T-cell (primary cell): ENCODE results near the gene CAPN8. TPM values are rescaled to one million over a fixed set of nuclear protein-coding genes. Genes with fewer than 3 reads are reported as not detected.

Experiments used
- ATAC-seq, 4 experiments: fragments of 200-7000 bp in 3 of 4; fragments of 150-1000 bp in 1 of 4; cut with Tn5 transposase; replicated peaks in 1 of 4; 1 replicate in 3 of 4; 2 replicates in 1 of 4; pipeline ENCODE4 v1.10.0; 2021; ENCODE audit warnings: moderate library complexity in 3 of 4, mild to moderate bottlenecking in 2 of 4, moderate number of reproducible peaks in 1 of 4
- CTCF ChIA-PET, 2 donors: fragments of 300-600 bp; sonication (Branson Sonifier 250); formaldehyde crosslinking; loops; one replicate each; lab custom pipeline; 2022; ENCODE audit warnings: antibody characterized with exemption in 2 of 2; lab: Charles Lee
- POLR2A ChIA-PET, 2 donors: fragments of 300-600 bp; sonication (Branson Sonifier 250); formaldehyde crosslinking; loops; one replicate each; lab custom pipeline; 2022; ENCODE audit warnings: antibody characterized with exemption in 2 of 2; lab: Charles Lee
- DNase-seq, 35 experiments: peaks; one replicate each; pipeline versions ENCODE4 v3.0.0 to v3.0.0-alpha.2; 2013 to 2023
- H3K27ac ChIP-seq: one replicate; pipeline ENCODE4 v1.5.1; 2013; ENCODE audit warnings: low read length
- H3K27me3 ChIP-seq, 2 experiments: replicated peaks in 1 of 2; 1 replicate in 1 of 2; 2 replicates in 1 of 2; pipeline versions ENCODE4 v1.6.1 to v1.7.0; 2013; ENCODE audit warnings: low read length in 1 of 2, mixed read lengths in 1 of 2; ENCODE audit not compliant: control insufficient read depth in 2 of 2, insufficient read depth in 2 of 2; ENCODE audit errors: extremely low read depth in 1 of 2
- H3K36me3 ChIP-seq, 2 donors: 1 replicate in 1 of 2; 2 replicates in 1 of 2; pipeline versions ENCODE4 v1.6.1 to v1.7.0; 2013; ENCODE audit warnings: low read length in 1 of 2; ENCODE audit not compliant: control insufficient read depth in 2 of 2, insufficient read depth in 1 of 2; ENCODE audit errors: extremely low read depth in 1 of 2
- H3K4me1 ChIP-seq, 2 experiments: 1 replicate in 1 of 2; 2 replicates in 1 of 2; pipeline versions ENCODE4 v1.6.1 to v1.7.0; 2013; ENCODE audit warnings: low read length in 2 of 2, mixed read lengths in 1 of 2; ENCODE audit not compliant: insufficient read depth in 2 of 2, control insufficient read depth in 1 of 2; ENCODE audit errors: extremely low read depth in 1 of 2
- H3K4me3 ChIP-seq, 2 donors: 1 replicate in 1 of 2; 2 replicates in 1 of 2; pipeline versions ENCODE4 v1.5.1 to v1.7.0; 2013; ENCODE audit warnings: mild to moderate bottlenecking in 2 of 2, low read length in 1 of 2, moderate library complexity in 1 of 2; ENCODE audit not compliant: control insufficient read depth in 1 of 2; ENCODE audit errors: extremely low read depth in 1 of 2
- H3K9me3 ChIP-seq: 2 replicates; pipeline ENCODE4 v1.7.0; 2013
- H3K27ac Mint-ChIP-seq, 2 donors: one replicate each; pipeline ENCODE4 v1.8.0; 2020 to 2021; ENCODE audit warnings: mild to moderate bottlenecking in 2 of 2, mixed read lengths in 2 of 2
- H3K27me3 Mint-ChIP-seq, 2 donors: one replicate each; pipeline ENCODE4 v1.8.0; 2021 to 2022; ENCODE audit warnings: mixed read lengths in 2 of 2
- H3K36me3 Mint-ChIP-seq: one replicate; pipeline ENCODE4 v1.8.0; 2021; ENCODE audit warnings: mixed read lengths
- H3K4me1 Mint-ChIP-seq, 3 donors: one replicate each; pipeline ENCODE4 v1.8.0; 2020 to 2022; ENCODE audit warnings: mixed read lengths in 3 of 3, mild to moderate bottlenecking in 1 of 3
- H3K4me3 Mint-ChIP-seq, 3 donors: one replicate each; pipeline ENCODE4 v1.8.0; 2020 to 2022; ENCODE audit warnings: mild to moderate bottlenecking in 3 of 3, mixed read lengths in 3 of 3, moderate library complexity in 3 of 3
- H3K9me3 Mint-ChIP-seq, 3 donors: one replicate each; pipeline ENCODE4 v1.8.0; 2020 to 2022; ENCODE audit warnings: mixed read lengths in 3 of 3
- WGBS: methylation state at CpG from one replicate; pipeline ENCODE4 v1.1.5; 2013; ENCODE audit warnings: missing lambda C conversion rate; ENCODE audit not compliant: insufficient coverage; 5-methylcytosine and 5-hydroxymethylcytosine counted together
- total RNA-seq, 35 experiments: library from RNA in 6 of 35; stranded (reverse) in 6 of 35; fragments of 120-200 nt in 1 of 35; gene quantifications; one replicate each; pipeline versions ENCODE4 v1.2.1 to v1.2.4 and lab custom pipeline; 2013 to 2026

Gene CAPN8
- total RNA-seq, 5 donors from 2014 or later (not counting 1 experiment from before 2014, with no cell fraction given): 0.38 to 0.99 (median 0.56) TPM

- POLR2A ChIA-PET: no interaction called here
- 90% methylated on average over 2 of the region's 6 CpGs for WGBS
- H3K9me3 Mint-ChIP-seq: peaks cover 8 to 16% (median 12%) of the 10 kb centered on the region in 3 donors
- no peak overlapping the region for H3K4me3 ChIP-seq
- H3K27ac ChIP-seq: no peak overlapping the region
- H3K36me3 Mint-ChIP-seq: peaks cover 13% of the 10 kb centered on the region
- no peak for ATAC-seq
- H3K27me3 Mint-ChIP-seq: peaks cover 4 to 6% of the 10 kb centered on the region in 2 donors
- H3K36me3 ChIP-seq: no peaks in the 10 kb centered on the region
- no peaks in the 10 kb centered on the region for H3K4me1 ChIP-seq
- no peak for DNase-seq
- no peak overlapping the region for H3K4me3 Mint-ChIP-seq
- no peaks in the 10 kb centered on the region for H3K4me1 Mint-ChIP-seq
- H3K27me3 ChIP-seq: peaks cover 0 to 6% of the 10 kb centered on the region in 2 experiments
- CTCF ChIA-PET: interaction anchor here in 1 of 2 donors (0.7 kb wide), 1 partner anchor 377 kb away, joined by 4 read pairs; no protein-coding TSS in a partner anchor
- no peaks in the 10 kb centered on the region for H3K9me3 ChIP-seq
- no peak overlapping the region for H3K27ac Mint-ChIP-seq
Observed at GRCh38 chr1:223678841-223679240, 13.3 kb upstream of the CAPN8 start.

- Mint-ChIP-seq H3K27me3 (no peaks in the 10 kb centered on the region), H3K9me3 (peaks cover 8 to 21% (median 12%) of the 10 kb centered on the region in 3 donors), H3K4me3 (no peak overlapping the region), H3K4me1 (no peaks in the 10 kb centered on the region), H3K36me3 (peaks cover 13% of the 10 kb centered on the region), H3K27ac (no peak overlapping the region)
- Histone ChIP-seq H3K27me3 (no peaks in the 10 kb centered on the region), H3K36me3 (no peaks in the 10 kb centered on the region), H3K27ac (no peak overlapping the region), H3K9me3 (no peaks in the 10 kb centered on the region), H3K4me3 (no peak overlapping the region), H3K4me1 (no peaks in the 10 kb centered on the region)
- DNase-seq (no peak), ATAC-seq (no peak)
- ChIA-PET POLR2A (no interaction called here), CTCF (no interaction called here)
- 84% methylated on average over 3 of the region's 5 CpGs for WGBS
Observed at GRCh38 chr1:223674119-223674890, 8.8 kb upstream of the CAPN8 start.

- Histone ChIP-seq H3K27me3 (peaks cover 0 to under 1% of the 10 kb centered on the region in 2 experiments), H3K36me3 (no peaks in the 10 kb centered on the region), H3K4me1 (no peaks in the 10 kb centered on the region), H3K27ac (no peak overlapping the region), H3K4me3 (no peak overlapping the region), H3K9me3 (no peaks in the 10 kb centered on the region)
- no peak for ATAC-seq
- Mint-ChIP-seq H3K27ac (no peak overlapping the region), H3K9me3 (peaks cover 8 to 14% (median 8%) of the 10 kb centered on the region in 3 donors), H3K36me3 (peaks cover 7% of the 10 kb centered on the region), H3K4me3 (no peak overlapping the region), H3K4me1 (no peaks in the 10 kb centered on the region), H3K27me3 (no peaks in the 10 kb centered on the region)
- POLR2A ChIA-PET: no interaction called here
- peak in 1 of 35 experiments; percentile 30 for DNase-seq
- CTCF ChIA-PET: interaction anchor here (0.6 to 1.1 kb wide), 3 partner anchors 13 to 537 kb away, joined by 3 to 5 read pairs (median 4); no protein-coding TSS in a partner anchor
- WGBS: 85% methylated on average over 6 of the region's 7 CpGs
Observed at GRCh38 chr1:223670458-223671159, 5.1 kb upstream of the CAPN8 start.

GRCh38 chr1:223669003-223669795, 3.7 kb upstream of the CAPN8 start:
- H3K4me3 ChIP-seq: no peak overlapping the region
- H3K27me3 ChIP-seq: peaks cover 0 to 2% of the 10 kb centered on the region in 2 experiments
- H3K27me3 Mint-ChIP-seq: no peaks in the 10 kb centered on the region
- no peaks in the 10 kb centered on the region for H3K9me3 ChIP-seq
- no peaks in the 10 kb centered on the region for H3K4me1 ChIP-seq
- ChIA-PET POLR2A (no interaction called here), CTCF (no interaction called here)
- H3K9me3 Mint-ChIP-seq: peaks cover 0 to 5% (median 0%) of the 10 kb centered on the region in 3 donors
- H3K27ac Mint-ChIP-seq: no peak overlapping the region
- H3K36me3 ChIP-seq: no peaks in the 10 kb centered on the region
- no peak overlapping the region for H3K4me3 Mint-ChIP-seq
- ATAC-seq (no peak), DNase-seq (no peak)
- no peaks in the 10 kb centered on the region for H3K4me1 Mint-ChIP-seq
- H3K27ac ChIP-seq: no peak overlapping the region
- H3K36me3 Mint-ChIP-seq: no peaks in the 10 kb centered on the region
- WGBS: no CpG with 5 or more reads among the region's 6 CpGs

GRCh38 chr1:223667484-223668182, 2.1 kb upstream of the CAPN8 start:
- ATAC-seq (no peak), DNase-seq (no peak)
- H3K9me3 Mint-ChIP-seq: no peaks in the 10 kb centered on the region
- CTCF ChIA-PET: interaction anchor here in 1 of 2 donors (0.6 to 0.7 kb wide), 2 partner anchors 96 to 147 kb away, joined by 3 to 7 read pairs; no protein-coding TSS in a partner anchor
- H3K4me3 Mint-ChIP-seq: no peak overlapping the region
- H3K4me3 ChIP-seq: no peak overlapping the region
- H3K27ac ChIP-seq: no peak overlapping the region
- H3K27ac Mint-ChIP-seq: no peak overlapping the region
- H3K9me3 ChIP-seq: no peaks in the 10 kb centered on the region
- H3K27me3 ChIP-seq: peaks cover 0 to 2% of the 10 kb centered on the region in 2 experiments
- POLR2A ChIA-PET: no interaction called here
- H3K4me1 ChIP-seq: no peaks in the 10 kb centered on the region
- no peaks in the 10 kb centered on the region for H3K36me3 Mint-ChIP-seq
- H3K36me3 ChIP-seq: no peaks in the 10 kb centered on the region
- peaks cover 0 to 4% (median 0%) of the 10 kb centered on the region in 3 donors for H3K4me1 Mint-ChIP-seq
- WGBS: 52% methylated on average over 2 of the region's 3 CpGs
- no peaks in the 10 kb centered on the region for H3K27me3 Mint-ChIP-seq
